Measurements from ENCODE around the gene SSBP2.

The SSBP2 gene

GRCh38 chr5:81751009-81751835 lies at the start of gene SSBP2:
TSS of gene SSBP2 (minus strand) at chr5:81751097. CDS start at chr5:81751042, 55 bp downstream.
- peak; percentile 100 for DNase-seq

DNA sequence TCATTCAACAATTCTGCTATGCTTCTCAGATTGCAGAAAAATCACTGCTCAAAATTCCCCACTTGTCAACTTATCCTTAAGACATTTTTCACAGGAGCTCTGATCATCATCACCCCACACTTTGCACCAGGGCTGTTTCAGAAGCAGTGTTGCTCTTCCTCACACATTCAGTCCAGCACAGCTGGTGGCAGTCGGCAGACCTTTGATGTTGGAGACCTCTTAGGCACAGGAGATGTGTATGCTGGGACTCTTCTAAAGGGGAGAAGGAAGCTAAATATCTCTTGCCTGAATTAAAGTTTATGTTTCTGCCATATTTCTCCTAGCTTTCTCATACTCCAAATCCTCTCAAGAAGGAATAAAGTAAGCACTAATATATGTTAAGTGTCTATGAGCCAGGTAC lies 44.8 kb upstream of the SSBP2 start:
- DNase-seq = no peak

DNA sequence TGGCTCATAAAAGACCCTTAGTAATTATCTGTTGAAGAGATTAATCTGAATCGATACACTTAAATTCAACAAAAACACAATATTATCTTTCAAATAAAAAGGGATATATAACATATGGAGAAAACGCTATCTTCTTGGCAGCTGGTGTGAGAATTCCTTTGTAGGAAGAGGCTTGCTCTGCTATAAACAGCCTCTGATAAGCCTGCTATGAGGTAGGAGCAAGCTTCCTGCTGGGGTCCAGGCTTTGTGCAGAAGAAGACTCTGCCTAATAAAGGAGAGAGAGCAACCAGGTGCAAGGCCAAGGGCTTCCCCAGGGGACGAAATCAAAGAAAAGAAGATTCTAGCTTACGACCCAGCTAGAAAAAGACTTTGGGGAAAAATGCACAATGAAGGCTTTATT lies 43.3 kb upstream of the SSBP2 start:
- no peak for DNase-seq

GRCh38 chr5:81790336-81790735 lies 39.4 kb upstream of the SSBP2 start:
- no peak for DNase-seq

DNA sequence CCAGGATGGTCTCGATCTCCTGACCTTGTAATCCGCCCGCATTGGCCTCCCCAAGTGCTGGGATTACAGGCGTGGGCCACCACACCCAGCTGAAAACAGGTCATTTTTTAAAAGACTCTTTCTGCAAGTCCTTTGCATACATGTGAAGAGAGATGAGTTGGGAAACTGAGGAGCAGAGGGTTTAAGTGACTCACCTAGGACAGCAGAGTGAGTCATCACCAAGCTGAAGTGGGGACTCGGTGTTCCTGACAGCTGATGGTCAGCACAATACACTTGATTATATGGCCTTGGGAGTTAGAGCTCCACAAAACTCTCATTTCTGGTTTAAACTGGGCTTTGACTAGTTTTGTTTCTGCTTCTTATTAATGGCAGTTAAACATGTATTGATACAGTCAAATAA lies 38.1 kb upstream of the SSBP2 start:
- no peak for DNase-seq

DNA sequence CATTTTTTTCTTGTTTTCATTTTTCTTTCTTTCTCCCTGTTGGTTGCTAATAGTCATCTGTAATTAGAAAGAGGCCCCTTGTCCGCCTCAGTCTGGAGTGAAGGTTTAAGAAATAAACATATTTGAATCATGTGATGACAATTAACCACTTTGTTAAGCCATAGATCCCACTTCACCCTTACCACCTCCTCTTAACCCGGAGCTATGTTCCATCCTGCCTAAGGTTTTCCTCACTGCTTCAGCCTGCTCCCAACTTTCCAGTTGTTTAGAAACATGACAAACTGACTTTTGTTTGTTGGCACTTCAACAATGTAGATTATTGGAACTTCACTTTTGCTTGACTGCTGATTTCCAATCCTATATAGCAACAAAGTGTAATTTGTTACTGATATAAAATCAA lies 37.4 kb upstream of the SSBP2 start:
- no peak for DNase-seq

GRCh38 chr5:81787474-81788242 lies 36.8 kb upstream of the SSBP2 start:
- peak; percentile 68 for DNase-seq

GRCh38 chr5:81786991-81787390 lies 36.1 kb upstream of the SSBP2 start:
- DNase-seq = no peak

GRCh38 chr5:81786496-81786895 lies 35.6 kb upstream of the SSBP2 start:
- no peak for DNase-seq

GRCh38 chr5:81785322-81785721 lies 34.4 kb upstream of the SSBP2 start:
- no peak for DNase-seq

GRCh38 chr5:81783401-81783800 lies 32.5 kb upstream of the SSBP2 start:
- no peak for DNase-seq

DNA sequence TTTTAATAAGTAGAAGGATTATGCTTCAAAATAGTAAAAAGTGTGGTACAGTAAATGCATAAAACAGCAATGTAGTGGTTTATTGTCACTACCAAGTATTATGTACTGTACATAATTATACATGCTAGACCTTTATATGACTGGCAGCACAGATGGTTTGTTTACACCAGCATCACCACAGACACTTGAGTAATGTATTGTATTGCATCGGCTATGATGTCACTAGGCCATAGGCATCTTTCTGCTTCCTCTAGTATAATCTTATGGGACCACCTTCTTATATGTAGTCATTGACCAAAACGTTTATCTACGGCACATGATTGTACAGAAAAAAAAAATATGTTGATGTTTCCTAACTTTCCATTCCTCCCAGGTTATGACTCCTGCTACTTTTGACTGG lies 31.9 kb upstream of the SSBP2 start:
- DNase-seq = no peak

- DNase-seq = no peak
Measured at GRCh38 chr5:81779916-81780266, 29.0 kb upstream of the SSBP2 start.

DNA sequence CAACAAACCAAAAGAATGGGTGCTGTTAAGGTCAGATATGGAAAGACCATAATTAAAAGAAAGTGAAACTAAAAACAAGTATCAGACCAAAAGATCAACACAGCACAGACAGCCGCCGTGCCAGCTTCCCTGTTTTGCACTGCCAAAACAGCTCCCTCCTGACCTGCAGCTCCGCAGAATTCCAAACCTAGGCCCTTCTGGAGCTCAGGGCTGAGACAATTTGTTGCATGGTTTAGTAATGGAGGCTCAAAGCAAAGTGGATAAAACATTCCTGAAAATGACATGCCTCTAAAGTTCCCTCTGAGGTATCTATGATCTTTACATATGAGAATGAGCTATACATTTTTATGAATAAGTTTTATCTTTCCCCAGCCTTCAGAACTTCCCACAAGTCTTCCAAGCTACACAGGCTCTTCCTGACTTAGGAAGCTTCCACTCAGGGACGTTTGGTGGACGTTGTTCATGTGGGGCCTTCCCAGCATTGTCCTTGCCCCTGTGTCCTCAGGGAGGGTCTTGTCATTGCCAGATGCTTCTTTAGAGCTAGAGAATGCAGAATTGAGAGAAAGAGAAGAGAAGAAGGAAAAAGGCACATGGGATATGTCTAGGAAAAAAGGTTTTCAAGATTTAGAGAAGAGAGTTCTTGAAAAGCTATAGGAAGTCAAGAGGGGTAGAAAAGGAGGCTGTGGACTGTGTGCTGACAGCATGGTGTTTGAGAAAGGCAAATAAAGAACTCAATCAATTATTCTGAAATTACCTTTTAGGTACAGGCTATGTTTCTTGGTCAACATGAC lies 28.4 kb upstream of the SSBP2 start:
- peak; percentile 57 for DNase-seq

- DNase-seq = no peak
Measured at GRCh38 chr5:81778642-81779041, 27.7 kb upstream of the SSBP2 start.

GRCh38 chr5:81776258-81776657 lies 25.4 kb upstream of the SSBP2 start:
- no peak for DNase-seq

- DNase-seq = no peak
Measured at GRCh38 chr5:81774374-81774773, 23.5 kb upstream of the SSBP2 start.

- no peak for DNase-seq
Measured at GRCh38 chr5:81773574-81773973, 22.7 kb upstream of the SSBP2 start.

- no peak for DNase-seq
Measured at GRCh38 chr5:81773161-81773560, 22.3 kb upstream of the SSBP2 start.

DNA sequence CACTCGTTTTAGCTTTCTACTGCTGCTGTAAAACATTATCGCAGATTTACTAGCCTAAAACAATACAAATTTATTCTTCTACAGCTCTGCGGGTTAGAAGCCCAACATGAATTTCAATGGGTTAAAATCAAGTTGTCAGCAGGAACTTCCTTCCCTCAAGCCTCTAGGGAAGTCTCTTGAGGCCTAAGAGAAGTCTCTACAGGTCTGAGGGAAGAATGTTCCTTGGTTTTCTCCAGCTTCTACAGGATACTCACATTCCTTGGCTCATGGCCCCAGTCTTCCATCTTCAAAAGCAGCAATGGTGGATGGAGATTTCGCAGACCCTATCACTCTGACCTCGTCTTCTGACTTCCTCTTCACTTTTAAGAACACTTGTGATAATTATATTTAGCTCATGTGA lies 21.6 kb upstream of the SSBP2 start:
- DNase-seq = no peak

DNA sequence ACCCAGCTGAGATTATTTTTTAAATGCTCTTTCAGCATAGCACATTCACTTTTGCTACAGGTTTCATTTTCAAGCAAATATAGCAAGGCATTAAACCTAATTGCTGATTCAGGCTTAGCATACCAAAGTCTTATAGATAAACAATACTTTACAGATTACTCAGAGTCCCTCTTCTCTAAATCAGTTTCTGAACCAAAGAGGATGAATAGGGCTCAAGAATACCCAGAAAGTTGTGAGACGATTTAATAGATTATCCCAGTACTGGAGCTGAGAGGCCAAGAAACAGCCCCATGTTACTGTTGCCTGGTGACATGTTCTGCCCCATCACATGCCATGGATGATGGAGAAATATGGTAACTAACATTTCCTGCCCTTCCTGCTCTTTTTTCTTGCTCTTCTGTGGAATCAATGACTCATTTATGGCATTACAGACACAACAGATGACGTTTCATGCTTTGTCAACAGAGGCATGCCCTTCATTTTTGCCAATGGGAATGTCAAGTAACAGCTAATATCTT lies 18.1 kb upstream of the SSBP2 start:
- DNase-seq = no peak

DNA sequence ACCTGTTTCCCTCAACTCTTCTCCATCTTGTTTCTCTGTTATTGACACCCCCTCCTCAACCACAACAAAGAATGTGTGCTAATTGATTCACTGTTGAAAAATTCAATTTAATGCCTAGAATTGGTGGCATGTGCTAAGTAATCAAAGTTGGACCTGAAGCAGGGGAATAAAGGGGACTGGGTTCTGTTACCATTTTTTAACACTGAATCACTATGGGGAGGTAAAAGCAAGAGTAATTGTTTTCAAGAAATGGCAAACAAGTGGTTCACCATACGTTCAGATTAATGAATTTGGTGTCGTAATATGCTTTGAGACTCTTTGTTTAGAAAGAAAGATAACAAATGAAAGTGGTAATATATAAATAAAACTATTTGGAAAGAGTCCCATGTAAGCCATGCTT lies 17.0 kb upstream of the SSBP2 start:
- no peak for DNase-seq

DNA sequence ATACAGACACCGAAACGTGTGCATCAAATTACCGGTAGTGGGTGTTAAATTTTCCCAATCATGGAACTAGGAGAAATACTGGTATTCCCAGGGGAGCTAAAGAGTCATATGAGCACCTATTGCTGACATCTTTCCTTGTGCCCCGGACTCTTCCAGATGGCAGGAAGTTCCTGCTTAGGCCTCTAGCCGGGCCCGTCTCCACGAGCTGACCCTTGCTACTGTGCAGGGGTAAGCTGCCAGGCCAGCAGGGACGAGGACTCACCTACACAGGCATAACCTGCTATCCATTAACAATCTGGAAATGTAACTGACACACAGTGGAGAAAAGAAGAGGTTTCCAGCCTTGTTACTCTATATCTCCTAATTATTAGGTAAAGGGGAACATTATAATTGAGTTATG lies 16.2 kb upstream of the SSBP2 start:
- DNase-seq = no peak

Data from left hindlimb (tissue), 1 donor.